Testis (tissue), 3 donors: Measurements from ENCODE around the gene IPO9. TPM values are rescaled to one million over a fixed set of nuclear protein-coding genes. Genes with fewer than 3 reads are reported as not detected.

Source experiments
- DNase-seq: peaks from one replicate; pipeline ENCODE4 v3.0.0-alpha.2; 2019
- H3K27ac ChIP-seq, 2 donors: fragments of 200-600 bp; sonication (generic); one replicate each; pipeline ENCODE4 v1.5.1; 2019
- H3K27me3 ChIP-seq: fragments of 200-600 bp; sonication (generic); one replicate; pipeline ENCODE4 v1.5.1; 2019
- H3K36me3 ChIP-seq: fragments of 200-600 bp; sonication (generic); one replicate; pipeline ENCODE4 v1.5.1; 2017; ENCODE audit warnings: low read depth; ENCODE audit errors: missing control alignments
- H3K4me1 ChIP-seq: fragments of 200-600 bp; sonication (generic); one replicate; pipeline ENCODE4 v1.5.1; 2019
- H3K4me3 ChIP-seq, 2 donors: fragments of 200-600 bp; sonication (generic); one replicate each; pipeline ENCODE4 v1.5.1; 2017 to 2019
- H3K9me3 ChIP-seq: fragments of 200-600 bp; sonication (generic); one replicate; pipeline ENCODE4 v1.5.1; 2017
- POLR2A ChIP-seq: fragments of 450-650 bp; IDR thresholded peaks from one replicate; pipeline ENCODE4 v1.6.1; 2017; ENCODE audit warnings: antibody characterized with exemption, mild to moderate bottlenecking, moderate library complexity
- WGBS, 2 donors: methylation state at CpG; one replicate each; pipeline ENCODE4 v1.1.5; 2018; 5-methylcytosine and 5-hydroxymethylcytosine counted together
- intact Hi-C: fragments of 100-400 bp; cut with DNase I; formaldehyde crosslinking; loops from one replicate; pipeline ENCODE4 v1.15.1; 2023; ENCODE audit warnings: low total_unique reads
- polyA plus RNA-seq: library from polyadenylated mRNA; stranded (reverse); fragments of 350-450 nt; fragmentation: Illumina TruSeq; extraction: RNeasy Lipid Tissue Mini Kit (QIAGEN cat#74804); gene quantifications from one replicate; pipeline ENCODE4 v1.2.3, GENCODE V29; 2014; ENCODE audit warnings: low read depth, low replicate concordance; ENCODE audit not compliant: insufficient read depth
- total RNA-seq, 2 donors: library from RNA; depleted of rRNA; stranded (reverse); fragments of >200 nt; gene quantifications; one replicate each; pipeline ENCODE4 v1.2.3, GENCODE V29; 2016
- TF ChIP-seq, protein P1 (sequence below), 3 experiments: fragments of 450-650 bp in 2 of 3; fragments of 200-600 bp in 1 of 3; sonication (generic) in 1 of 3; IDR thresholded peaks; one replicate each; pipeline ENCODE4 v1.5.1; 2016 to 2019; ENCODE audit warnings: antibody characterized with exemption in 3 of 3, mild to moderate bottlenecking in 2 of 3, moderate library complexity in 1 of 3

IPO9 gene
- total and polyA plus RNA-seq, 3 donors from 2014 or later: 29.4 to 33.0 (median 30.5) TPM

DNA sequence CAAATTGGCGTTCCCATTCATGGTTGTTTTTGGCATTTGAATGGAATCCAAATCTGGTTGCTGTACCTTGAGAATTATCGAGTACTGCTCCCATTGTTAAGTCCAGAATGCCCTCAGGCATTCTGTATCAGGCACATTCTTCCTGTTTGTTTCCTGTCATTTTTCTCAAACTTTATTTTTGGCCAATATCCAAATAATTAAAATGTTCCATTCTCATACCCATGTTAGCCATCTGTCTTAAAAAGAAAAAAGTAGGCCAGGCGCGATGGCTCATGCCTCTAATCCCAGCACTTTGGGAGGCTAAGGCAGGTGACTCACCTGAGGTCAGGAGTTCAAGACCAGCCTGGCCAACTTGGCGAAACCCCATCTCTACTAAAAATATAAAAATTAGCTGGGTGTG is 30.5 kb downstream of the IPO9 start:
- Histone ChIP-seq H3K27me3 (no peaks in the 10 kb centered on the region), H3K9me3 (no peaks in the 10 kb centered on the region), H3K27ac (no peak overlapping the region), H3K4me3 (no peak overlapping the region), H3K4me1 (no peaks in the 10 kb centered on the region), H3K36me3 (no peaks in the 10 kb centered on the region)
- intact Hi-C loops: no loop called here
- WGBS, 2 donors: 95 to 97% methylated on average over 5 of the region's 5 CpGs
- no peak for TF ChIP-seq POLR2A
- TF ChIP-seq, protein P1, sequence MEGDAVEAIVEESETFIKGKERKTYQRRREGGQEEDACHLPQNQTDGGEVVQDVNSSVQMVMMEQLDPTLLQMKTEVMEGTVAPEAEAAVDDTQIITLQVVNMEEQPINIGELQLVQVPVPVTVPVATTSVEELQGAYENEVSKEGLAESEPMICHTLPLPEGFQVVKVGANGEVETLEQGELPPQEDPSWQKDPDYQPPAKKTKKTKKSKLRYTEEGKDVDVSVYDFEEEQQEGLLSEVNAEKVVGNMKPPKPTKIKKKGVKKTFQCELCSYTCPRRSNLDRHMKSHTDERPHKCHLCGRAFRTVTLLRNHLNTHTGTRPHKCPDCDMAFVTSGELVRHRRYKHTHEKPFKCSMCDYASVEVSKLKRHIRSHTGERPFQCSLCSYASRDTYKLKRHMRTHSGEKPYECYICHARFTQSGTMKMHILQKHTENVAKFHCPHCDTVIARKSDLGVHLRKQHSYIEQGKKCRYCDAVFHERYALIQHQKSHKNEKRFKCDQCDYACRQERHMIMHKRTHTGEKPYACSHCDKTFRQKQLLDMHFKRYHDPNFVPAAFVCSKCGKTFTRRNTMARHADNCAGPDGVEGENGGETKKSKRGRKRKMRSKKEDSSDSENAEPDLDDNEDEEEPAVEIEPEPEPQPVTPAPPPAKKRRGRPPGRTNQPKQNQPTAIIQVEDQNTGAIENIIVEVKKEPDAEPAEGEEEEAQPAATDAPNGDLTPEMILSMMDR (IDR thresholded peaks at IDR 0.05): no peak
- DNase-seq: no peak

DNA sequence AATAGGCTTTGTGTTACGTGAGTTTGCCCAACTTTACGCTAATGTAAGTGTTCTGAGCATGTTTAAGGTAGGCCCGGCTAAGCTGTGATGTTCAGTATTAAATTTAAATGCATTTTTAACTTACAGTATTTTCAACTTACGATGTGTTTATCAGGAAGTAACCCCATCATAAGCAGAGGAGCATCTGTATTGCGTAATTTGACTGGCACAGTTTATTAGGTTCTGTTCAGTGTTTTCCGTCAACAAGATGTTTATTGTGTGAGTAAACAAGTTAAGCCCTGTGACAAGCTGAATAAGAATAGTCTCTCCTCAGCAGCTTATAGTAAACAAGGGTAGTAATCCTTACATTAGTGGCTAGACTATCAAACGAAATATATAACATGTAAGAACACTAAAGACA is 32.5 kb downstream of the IPO9 start:
- intact Hi-C loops: no loop called here
- Histone ChIP-seq H3K36me3 (no peaks in the 10 kb centered on the region), H3K4me3 (no peak overlapping the region), H3K27ac (no peak overlapping the region), H3K27me3 (no peaks in the 10 kb centered on the region), H3K9me3 (no peaks in the 10 kb centered on the region), H3K4me1 (no peaks in the 10 kb centered on the region)
- 89 to 95% methylated on average over 7 of the region's 7 CpGs for whole genome bisulfite sequencing, 2 donors
- DNase-seq: no peak
- TF ChIP-seq, protein P1 (IDR thresholded peaks at IDR 0.05): no peak
- no peak for TF ChIP-seq POLR2A

DNA sequence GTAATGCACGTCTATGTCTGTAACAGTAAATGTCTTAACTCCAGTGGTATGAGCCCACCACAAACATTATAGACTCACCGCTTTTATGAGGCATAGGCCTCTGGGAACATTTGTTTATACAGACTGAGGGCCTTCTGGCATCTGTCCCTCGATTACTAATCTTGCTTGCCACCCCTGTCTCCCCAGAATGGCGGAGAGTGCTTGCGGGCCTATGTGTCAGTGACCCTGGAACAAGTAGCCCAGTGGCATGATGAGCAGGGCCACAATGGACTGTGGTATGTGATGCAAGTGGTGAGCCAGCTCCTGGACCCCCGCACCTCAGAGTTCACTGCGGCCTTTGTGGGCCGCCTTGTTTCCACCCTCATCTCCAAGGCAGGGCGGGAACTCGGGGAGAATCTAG is 41.4 kb downstream of the IPO9 start:
- H3K4me1 ChIP-seq: peaks cover 14% of the 10 kb centered on the region

DNA sequence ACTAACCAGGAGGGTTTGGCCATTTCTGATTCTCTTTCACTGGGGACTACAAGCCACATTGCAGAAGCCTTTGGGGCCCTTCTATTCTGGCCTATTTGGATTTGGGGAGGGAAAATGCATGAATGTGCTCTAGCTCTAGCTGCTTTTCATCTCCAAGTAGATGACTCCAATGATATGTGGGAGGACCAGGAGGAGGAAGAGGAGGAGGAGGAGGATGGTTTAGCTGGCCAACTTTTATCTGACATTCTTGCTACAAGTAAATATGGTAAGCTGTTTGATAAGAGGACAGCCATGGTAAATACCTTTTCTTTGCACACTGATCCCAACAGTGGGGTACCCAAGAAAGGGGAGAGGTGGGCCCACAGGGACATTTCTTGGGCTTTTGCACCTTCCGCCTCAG is 45.7 kb downstream of the IPO9 start:
- intact Hi-C loops: no loop called here

More for the DNA sequence above, 41.4 kb downstream of the IPO9 start:
- intact Hi-C loops: no loop called here
- no peak overlapping the region for H3K27ac ChIP-seq
- TF ChIP-seq POLR2A: no peak
- TF ChIP-seq, protein P1 (IDR thresholded peaks at IDR 0.05): no peak
- no peaks in the 10 kb centered on the region for H3K36me3 ChIP-seq
- no peak overlapping the region for H3K4me3 ChIP-seq
- DNase-seq: no peak
- WGBS, 2 donors: 90 to 94% methylated on average over 10 of the region's 10 CpGs
- H3K27me3 ChIP-seq: no peaks in the 10 kb centered on the region
- no peaks in the 10 kb centered on the region for H3K9me3 ChIP-seq

More for the DNA sequence above, 45.7 kb downstream of the IPO9 start:
- Histone ChIP-seq H3K4me3 (no peak overlapping the region), H3K4me1 (peaks cover 14% of the 10 kb centered on the region), H3K36me3 (no peaks in the 10 kb centered on the region), H3K9me3 (no peaks in the 10 kb centered on the region), H3K27me3 (no peaks in the 10 kb centered on the region), H3K27ac (no peak overlapping the region)
- DNase-seq: no peak
- 88 to 100% methylated on average over 1 of the region's 1 CpG for WGBS, 2 donors
- TF ChIP-seq POLR2A: no peak
- TF ChIP-seq, protein P1 (IDR thresholded peaks at IDR 0.05): no peak
